Thyroid gland (tissue), 4 donors: ENCODE data around the gene CSTPP1. TPM values are rescaled to one million over a fixed set of nuclear protein-coding genes. Genes with fewer than 3 reads are reported as not detected.
A peak's percentile ranks its signal among the peaks of the same experiment; 100 is the strongest.

Source experiments
- DNase-seq, 2 donors: peaks; one replicate each; pipeline ENCODE4 v3.0.0-alpha.2; 2019
- H3K27ac ChIP-seq, 3 donors: fragments of 200-600 bp; sonication (generic); 1 replicate in 2 of 3; 2 replicates in 1 of 3; pipeline ENCODE4 v1.5.1; 2016 to 2019; ENCODE audit warnings: mild to moderate bottlenecking in 1 of 3, moderate library complexity in 1 of 3
- H3K27me3 ChIP-seq: fragments of 200-600 bp; sonication (generic); one replicate; pipeline ENCODE4 v1.5.1; 2019
- H3K36me3 ChIP-seq, 2 donors: fragments of 200-600 bp; sonication (generic); one replicate each; pipeline ENCODE4 v1.5.1; 2016 to 2019
- H3K4me1 ChIP-seq, 2 donors: fragments of 200-600 bp; sonication (generic); one replicate each; pipeline ENCODE4 v1.5.1; 2017 to 2019
- H3K4me3 ChIP-seq, 3 donors: fragments of 200-600 bp; sonication (generic); replicated peaks in 1 of 3; 1 replicate in 2 of 3; 2 replicates in 1 of 3; pipeline ENCODE4 v1.5.1; 2016; ENCODE audit warnings: mild to moderate bottlenecking in 1 of 3
- H3K9me3 ChIP-seq: fragments of 200-600 bp; sonication (generic); one replicate; pipeline ENCODE4 v1.5.1; 2017
- POLR2A ChIP-seq, 2 donors: fragments of 450-650 bp; IDR thresholded peaks; one replicate each; pipeline ENCODE4 v1.6.1; 2017; ENCODE audit warnings: antibody characterized with exemption in 2 of 2, mild to moderate bottlenecking in 2 of 2, moderate library complexity in 1 of 2
- WGBS, 2 donors: methylation state at CpG; one replicate each; pipeline ENCODE4 v1.1.5; 2017; 5-methylcytosine and 5-hydroxymethylcytosine counted together
- intact Hi-C: fragments of 100-400 bp; cut with DNase I; formaldehyde crosslinking; loops from one replicate; pipeline ENCODE4 v1.15.1; 2023
- total RNA-seq, 4 donors: library from RNA; depleted of rRNA; stranded (reverse); fragments of >200 nt; gene quantifications; one replicate each; pipeline ENCODE4 v1.2.3, GENCODE V29; 2016
- TF ChIP-seq, protein P1 (sequence below), 6 experiments: fragments of 200-600 bp in 3 of 6; fragments of 450-650 bp in 3 of 6; sonication (generic) in 3 of 6; IDR thresholded peaks; one replicate each; pipeline ENCODE4 v1.5.1; 2016 to 2019; ENCODE audit warnings: antibody characterized with exemption in 6 of 6, mild to moderate bottlenecking in 2 of 6, inconsistent platforms in 1 of 6, moderate library complexity in 1 of 6

CSTPP1 gene
- total RNA-seq, 4 donors from 2014 or later = 29.4 to 65.8 (median 45.7) TPM

DNA sequence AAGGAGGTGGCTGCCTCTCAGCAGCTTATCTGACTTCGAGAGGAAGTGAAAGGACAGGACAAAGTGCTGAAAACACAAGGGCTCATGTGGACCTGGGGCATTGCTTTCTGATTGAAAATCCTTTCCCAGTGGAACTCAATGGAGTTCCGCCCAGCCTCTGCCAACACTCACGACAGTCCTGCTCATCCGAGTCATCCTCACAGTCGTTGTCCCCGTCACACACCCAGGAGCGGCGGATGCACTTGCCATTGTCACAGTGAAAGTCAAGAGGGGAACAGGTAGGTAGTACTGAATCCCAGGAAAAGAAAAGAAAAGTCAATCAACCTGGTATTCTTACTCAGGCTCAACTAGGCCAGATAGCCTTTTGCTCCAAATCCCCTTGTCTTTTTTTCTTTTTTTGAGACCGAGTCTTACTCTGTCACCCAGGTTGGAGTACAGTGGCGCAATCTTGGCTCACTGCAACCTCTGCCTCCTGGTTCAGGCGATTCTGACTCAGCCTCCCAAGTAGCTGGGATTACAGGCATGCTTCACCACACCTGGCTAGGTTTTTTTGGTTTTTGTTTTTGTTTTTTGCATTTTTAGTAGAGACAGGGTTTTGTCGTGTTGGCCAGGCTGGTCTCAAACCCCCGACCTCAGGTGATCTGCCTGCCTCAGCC is 36.3 kb upstream of the CSTPP1 start:
- TF ChIP-seq, protein P1, sequence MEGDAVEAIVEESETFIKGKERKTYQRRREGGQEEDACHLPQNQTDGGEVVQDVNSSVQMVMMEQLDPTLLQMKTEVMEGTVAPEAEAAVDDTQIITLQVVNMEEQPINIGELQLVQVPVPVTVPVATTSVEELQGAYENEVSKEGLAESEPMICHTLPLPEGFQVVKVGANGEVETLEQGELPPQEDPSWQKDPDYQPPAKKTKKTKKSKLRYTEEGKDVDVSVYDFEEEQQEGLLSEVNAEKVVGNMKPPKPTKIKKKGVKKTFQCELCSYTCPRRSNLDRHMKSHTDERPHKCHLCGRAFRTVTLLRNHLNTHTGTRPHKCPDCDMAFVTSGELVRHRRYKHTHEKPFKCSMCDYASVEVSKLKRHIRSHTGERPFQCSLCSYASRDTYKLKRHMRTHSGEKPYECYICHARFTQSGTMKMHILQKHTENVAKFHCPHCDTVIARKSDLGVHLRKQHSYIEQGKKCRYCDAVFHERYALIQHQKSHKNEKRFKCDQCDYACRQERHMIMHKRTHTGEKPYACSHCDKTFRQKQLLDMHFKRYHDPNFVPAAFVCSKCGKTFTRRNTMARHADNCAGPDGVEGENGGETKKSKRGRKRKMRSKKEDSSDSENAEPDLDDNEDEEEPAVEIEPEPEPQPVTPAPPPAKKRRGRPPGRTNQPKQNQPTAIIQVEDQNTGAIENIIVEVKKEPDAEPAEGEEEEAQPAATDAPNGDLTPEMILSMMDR (IDR thresholded peaks at IDR 0.05) = no peak
- TF ChIP-seq POLR2A (IDR thresholded peaks at IDR 0.05) = no peak
- H3K9me3 ChIP-seq = no peaks in the 10 kb centered on the region
- DNase-seq = peak in 1 of 2 donors; percentile 29
- H3K4me3 ChIP-seq = no peak overlapping the region
- no peaks in the 10 kb centered on the region for H3K36me3 ChIP-seq
- H3K27me3 ChIP-seq = no peaks in the 10 kb centered on the region
- intact Hi-C loops = no loop called here
- H3K4me1 ChIP-seq = peaks cover 0 to 24% of the 10 kb centered on the region in 2 donors
- no peak overlapping the region for H3K27ac ChIP-seq
- WGBS, 2 donors = 88 to 89% methylated on average over 12 to 13 of the region's 13 CpGs

DNA sequence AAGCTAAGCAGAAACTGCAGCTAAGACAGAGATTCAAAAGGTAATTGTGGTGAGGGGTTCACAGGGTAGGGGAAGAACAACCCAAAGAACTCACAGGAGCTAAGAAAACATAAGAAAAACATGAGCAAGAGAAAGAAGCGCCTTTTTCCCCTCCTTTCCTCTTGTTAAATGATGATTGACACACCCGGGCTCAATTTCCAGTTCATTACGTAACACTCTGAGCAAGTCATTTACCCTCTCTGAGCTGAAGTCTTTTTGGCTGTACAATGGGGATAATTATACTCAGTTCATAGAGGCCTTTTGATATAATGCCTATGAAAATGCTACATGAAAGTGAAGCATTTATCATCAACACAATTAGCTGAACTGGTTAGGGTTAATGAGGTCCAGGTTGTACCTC is 35.4 kb upstream of the CSTPP1 start:
- Histone ChIP-seq H3K36me3 (no peaks in the 10 kb centered on the region), H3K4me1 (peaks cover 0 to 18% of the 10 kb centered on the region in 2 donors), H3K27ac (no peak overlapping the region), H3K27me3 (no peaks in the 10 kb centered on the region), H3K4me3 (no peak overlapping the region), H3K9me3 (no peaks in the 10 kb centered on the region)
- no peak for TF ChIP-seq POLR2A (IDR thresholded peaks at IDR 0.05)
- TF ChIP-seq, protein P1 (IDR thresholded peaks at IDR 0.05) = no peak
- no peak for DNase-seq
- WGBS, 2 donors = 87 to 92% methylated on average over 3 of the region's 3 CpGs
- intact Hi-C loops = no loop called here

DNA sequence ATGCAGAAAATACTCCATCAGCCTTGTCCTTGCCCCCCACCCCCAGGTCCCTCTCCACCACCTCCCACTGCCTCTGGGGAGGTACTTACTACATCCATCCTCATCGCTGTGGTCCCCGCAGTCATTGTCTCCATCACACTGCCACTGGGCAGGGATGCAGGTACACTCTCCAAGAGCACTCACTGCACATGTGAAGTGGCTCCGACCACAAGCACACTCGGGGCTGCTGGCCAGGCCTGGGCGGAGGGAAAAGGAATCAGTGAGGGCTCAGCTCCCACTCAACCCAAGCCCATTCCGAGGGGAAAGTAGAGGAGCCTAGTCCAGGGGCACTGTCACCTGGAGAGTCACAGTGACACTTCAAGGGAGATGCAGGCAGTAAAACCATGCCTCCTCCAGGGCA is 33.9 kb upstream of the CSTPP1 start:
- H3K4me1 ChIP-seq = peaks cover 0 to 10% of the 10 kb centered on the region in 2 donors
- 37 to 39% methylated on average over 5 to 6 of the region's 6 CpGs for WGBS, 2 donors
- intact Hi-C loops = no loop called here
- no peak for TF ChIP-seq POLR2A (IDR thresholded peaks at IDR 0.05)
- TF ChIP-seq, protein P1 (IDR thresholded peaks at IDR 0.05) = no peak
- no peak overlapping the region for H3K4me3 ChIP-seq
- DNase-seq = peak; percentile 16 to 25
- no peaks in the 10 kb centered on the region for H3K9me3 ChIP-seq
- no peaks in the 10 kb centered on the region for H3K36me3 ChIP-seq
- H3K27ac ChIP-seq = no peak overlapping the region
- H3K27me3 ChIP-seq = no peaks in the 10 kb centered on the region

DNA sequence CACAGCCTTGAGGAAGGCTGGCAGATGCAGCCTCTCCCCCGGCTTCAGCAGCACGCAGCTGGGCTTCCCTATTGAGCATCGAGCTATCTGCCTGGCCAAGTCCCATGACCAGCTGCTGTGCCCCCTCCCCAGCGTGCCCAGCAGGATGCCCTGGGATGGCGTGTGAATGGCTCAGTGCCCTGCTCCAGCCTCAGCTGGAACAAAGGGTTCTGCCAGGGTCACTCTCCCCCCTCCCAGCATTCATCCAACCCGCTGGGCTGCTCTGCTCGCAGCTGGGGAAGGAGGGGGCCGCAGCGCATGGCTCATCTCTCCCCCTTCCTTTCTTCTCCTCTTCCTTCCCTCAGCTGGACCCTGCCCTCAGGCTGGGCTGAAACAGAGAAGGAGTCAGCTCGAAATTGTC is 32.7 kb upstream of the CSTPP1 start:
- peaks cover 0 to 3% of the 10 kb centered on the region in 2 donors for H3K4me1 ChIP-seq
- WGBS, 2 donors = 86 to 90% methylated on average over 5 to 10 of the region's 10 CpGs
- H3K27ac ChIP-seq = no peak overlapping the region
- DNase-seq = no peak
- intact Hi-C loops = no loop called here
- no peak overlapping the region for H3K4me3 ChIP-seq
- no peak for TF ChIP-seq POLR2A (IDR thresholded peaks at IDR 0.05)
- TF ChIP-seq, protein P1 (IDR thresholded peaks at IDR 0.05) = no peak
- no peaks in the 10 kb centered on the region for H3K36me3 ChIP-seq
- no peaks in the 10 kb centered on the region for H3K9me3 ChIP-seq
- H3K27me3 ChIP-seq = no peaks in the 10 kb centered on the region

DNA sequence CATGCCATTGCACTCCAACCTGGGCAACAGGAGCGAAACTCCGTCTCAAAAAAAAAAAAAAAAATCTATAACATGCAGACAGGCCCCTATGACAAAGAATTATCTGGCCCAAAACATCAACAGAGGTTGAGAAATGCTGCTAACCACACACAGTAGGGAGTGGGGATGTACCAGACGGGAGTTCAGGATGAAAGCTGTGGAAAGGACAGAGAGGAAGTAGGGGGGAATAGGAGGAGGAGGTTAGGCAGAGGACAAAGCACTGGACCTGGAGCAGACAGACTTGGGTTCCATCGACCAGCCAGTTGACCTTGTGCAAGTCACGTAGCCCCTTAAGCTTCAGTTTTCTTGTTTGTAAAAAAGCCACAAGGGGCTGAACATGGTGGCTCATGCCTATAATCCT is 30.8 kb upstream of the CSTPP1 start:
- Histone ChIP-seq H3K36me3 (no peaks in the 10 kb centered on the region), H3K27ac (no peak overlapping the region), H3K4me3 (no peak overlapping the region), H3K27me3 (no peaks in the 10 kb centered on the region), H3K4me1 (no peaks in the 10 kb centered on the region), H3K9me3 (no peaks in the 10 kb centered on the region)
- 71 to 94% methylated on average over 4 to 5 of the region's 5 CpGs for WGBS, 2 donors
- intact Hi-C loops = no loop called here
- TF ChIP-seq, protein P1 (IDR thresholded peaks at IDR 0.05) = no peak
- no peak for TF ChIP-seq POLR2A (IDR thresholded peaks at IDR 0.05)
- no peak for DNase-seq
